NCI-H2171 (cell line): ENCODE data around the gene SLC16A12.
"Not testable (repeated sequence)": the region's sequence is repeated elsewhere in the genome, so short reads cannot be mapped to it uniquely, and the experiment has no call there.

Experiments used
- DNase-seq: peaks from one replicate; lab custom pipeline; 2025; lab: John Stamatoyannopoulos, UW

Gene SLC16A12

DNA sequence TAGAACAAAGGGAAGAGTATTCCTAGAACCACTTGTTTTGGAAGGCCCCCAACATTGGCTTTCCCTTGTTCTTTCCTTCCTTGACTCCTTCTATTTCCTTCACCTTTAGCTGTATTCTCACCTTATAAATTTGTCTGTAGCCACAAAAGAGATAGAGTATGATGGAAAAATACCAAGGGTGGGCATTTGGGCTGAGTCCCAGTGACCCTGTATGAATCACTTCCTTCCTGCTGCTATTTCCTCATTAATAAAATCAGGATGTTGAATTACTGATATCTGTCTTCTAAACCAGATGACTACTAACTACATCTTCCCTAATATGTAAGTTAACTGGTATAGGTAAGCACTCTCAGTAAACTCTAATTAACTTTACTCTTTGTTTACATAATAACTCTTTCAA, 65.9 kb downstream of the SLC16A12 start:
- DNase-seq: no peak

DNA sequence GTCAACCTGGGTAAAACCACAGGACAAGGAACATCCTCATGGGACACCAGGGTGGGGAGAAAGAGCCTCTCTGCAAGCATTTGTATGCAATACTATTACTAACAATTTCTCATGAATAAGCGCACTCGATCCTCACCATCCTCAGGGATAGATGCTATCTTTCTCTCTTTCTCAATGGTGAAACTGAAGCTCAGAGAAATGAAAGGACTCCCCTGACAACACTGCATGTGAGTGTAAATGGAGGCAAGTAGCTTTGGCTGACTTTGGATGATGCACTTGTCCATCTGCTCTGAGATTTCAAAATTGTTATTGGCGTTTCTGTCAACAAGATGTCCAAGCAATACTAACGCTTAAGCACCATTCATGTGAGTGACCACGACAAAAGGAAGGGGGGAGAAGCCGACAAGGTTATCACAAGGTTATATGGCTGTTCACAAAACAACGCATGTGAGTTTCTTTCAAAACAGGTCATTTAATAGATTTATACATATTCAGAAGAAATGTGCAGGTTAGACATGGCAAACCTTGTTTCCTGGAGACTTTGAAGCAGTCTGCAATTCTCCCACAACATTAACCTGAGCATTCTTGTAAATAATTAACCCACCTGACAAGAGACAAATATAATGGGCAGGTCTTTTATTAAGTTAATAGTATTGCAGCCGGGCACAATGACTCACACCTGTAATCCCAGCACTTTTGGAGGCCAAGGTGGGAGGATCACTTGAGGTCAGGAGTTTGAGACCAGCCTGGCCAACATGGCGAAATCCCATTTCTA, 67.0 kb downstream of the SLC16A12 start:
- no peak for DNase-seq

DNA sequence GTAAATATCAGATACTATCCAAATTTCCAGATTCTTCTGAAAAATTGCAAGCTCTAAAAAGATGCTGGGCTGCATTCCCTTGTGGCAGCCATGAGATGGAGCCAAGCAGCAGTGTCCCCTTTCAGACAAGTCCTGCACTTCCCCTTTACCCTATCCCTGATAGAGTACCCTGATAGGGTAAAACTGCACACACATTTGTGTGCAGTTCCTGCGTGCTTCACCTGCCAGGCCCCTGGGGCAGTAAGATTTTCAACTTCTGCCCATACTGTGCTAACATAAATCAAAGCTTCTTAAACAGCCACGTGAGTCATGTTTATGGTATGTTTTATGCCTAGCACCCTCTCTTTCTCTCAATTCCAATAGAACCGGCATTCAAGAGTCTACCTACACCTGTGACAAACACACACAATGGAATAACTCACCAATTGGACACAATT, 68.8 kb downstream of the SLC16A12 start:
- no peak for DNase-seq

DNA sequence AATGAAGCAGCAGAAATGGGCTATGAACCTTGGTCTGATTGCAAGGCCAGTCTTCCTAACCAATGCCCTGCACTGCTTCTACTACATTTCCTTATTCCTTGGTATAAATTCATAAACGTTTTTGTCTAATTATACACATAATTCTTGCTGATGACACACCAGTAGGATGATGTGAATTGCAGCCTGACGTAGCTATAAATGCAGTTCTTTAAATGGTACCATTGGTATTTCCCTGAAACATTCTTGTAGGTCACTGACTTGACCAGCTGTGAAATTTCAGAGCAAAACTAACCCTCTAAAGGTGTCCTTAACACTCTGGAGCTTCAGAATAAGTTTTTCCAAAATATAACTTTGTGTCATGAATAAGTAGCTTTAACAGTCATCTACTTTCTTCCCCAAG, 70.2 kb downstream of the SLC16A12 start:
- no peak for DNase-seq

DNA sequence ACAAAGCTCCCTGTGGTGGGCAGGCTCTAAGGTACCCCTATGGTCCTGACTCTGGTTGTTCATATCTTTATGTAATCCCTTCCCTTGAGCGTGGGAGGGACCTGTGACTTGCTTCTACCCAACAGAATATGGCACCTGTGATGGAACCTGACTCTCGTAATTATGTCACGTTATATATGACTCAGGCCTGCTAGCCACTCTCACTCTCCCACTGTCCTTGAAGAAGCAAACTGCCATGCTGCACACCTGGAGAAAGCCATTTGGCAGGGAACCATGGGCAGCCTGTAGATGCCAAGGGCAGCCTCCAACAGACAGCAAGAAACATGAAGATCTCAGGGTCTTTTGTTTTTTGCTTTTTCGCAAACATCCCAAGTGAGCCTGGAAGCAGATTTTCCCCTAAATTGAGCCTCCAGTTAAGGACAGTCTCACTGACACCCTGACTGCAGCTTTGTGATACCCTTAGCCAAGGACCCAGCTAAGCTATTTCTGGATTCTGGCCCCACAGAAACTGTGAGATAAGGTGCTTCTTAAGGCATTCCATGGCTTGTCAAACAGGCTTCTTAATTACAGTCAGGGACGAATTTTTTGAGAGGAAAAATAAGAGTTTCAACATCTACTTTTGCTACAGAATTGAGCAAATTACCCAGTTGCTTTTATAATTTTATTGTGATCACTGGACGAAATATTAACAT, 71.4 kb downstream of the SLC16A12 start:
- DNase-seq: no peak

DNA sequence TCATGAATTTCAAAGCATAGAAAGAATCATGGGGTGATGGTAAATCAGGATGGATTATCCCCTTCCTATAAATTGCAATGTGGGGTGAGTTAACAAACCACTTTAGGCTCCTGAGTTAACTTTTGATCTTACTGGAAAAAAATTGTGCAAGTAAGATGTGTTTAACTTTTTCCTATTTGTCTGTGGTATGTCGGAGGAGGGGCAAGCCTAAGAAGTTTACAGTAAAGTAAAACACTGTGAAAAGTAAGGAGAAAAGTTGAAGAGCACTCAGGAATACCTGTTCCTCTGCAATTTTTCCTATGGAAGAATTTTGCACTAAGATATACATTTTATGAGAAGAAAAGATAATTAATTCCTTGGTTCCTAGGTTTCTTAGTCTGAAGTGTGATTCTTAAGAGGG, 76.6 kb downstream of the SLC16A12 start:
- DNase-seq: no peak

DNA sequence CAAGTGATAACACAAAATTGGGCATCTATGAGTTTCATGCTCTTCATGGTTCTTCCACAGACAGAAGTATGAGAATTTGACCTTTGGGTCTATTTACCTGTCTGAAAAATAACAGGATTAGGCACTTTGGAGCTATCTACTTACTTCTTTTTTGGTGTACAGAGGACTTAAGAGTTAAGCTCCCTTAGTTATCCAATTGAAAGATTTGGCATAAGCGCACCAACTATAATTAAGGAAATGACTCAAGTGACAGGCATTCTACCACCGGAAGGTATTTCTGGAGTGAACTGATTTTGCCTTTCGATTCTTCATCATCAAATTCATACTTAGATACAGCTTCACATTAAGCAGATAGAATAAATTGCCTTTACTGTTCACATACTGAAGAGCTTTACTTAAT, 77.1 kb downstream of the SLC16A12 start:
- no peak for DNase-seq

DNA sequence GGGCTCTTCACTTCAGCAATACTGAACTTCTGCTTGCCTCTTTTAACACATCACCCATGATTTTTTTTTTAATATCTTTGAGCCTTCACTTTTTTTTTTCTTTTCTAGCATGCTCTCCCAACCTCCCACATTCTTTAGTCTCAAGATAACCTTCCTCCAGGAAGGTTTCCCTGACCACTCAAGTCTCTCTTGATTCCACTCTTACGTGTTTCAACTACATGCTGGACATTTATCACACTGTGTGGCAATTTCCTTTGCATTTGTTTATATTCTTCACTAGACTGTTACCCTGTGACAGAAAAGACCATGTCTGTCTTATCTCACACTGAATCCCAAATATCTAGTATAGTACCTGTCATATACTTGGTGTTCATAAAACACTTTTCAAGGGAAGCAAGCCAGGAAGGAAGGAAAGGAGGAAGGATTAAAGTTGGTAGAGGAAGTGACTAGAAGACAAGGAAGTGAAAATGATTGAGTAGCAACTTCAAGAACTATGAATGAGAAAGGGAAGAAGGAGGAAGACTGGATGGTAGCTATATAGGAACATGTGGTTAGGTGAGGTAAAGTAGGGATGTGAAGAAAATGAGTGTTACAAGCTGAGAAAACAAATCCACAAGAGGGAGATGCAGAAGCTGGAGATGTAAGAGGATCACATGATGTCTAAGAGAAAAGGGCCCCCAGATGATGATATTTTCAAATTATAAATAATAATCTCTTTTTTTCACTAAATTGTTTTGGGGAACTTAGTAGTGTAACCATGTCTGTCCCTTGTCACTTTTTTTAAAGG, 80.6 kb downstream of the SLC16A12 start:
- no peak for DNase-seq

DNA sequence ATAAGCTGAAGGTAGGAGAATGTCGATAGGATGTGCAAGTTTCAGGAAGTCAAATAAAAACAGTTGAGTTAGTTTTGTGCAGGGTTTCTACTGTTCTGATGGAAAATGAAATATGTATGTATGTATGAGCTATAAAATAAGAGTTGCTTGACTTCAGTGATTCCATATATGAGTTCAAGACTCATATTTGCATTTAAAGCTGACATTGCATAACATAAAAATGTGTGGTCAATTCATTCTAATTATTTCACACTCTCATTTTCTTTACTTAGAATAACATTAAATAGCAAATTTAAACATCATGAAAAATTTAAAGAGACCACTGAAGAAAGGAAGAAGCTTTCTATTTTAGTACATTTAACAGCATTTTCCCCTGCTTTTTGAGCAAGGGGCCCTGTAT, 83.2 kb downstream of the SLC16A12 start:
- DNase-seq: no peak

DNA sequence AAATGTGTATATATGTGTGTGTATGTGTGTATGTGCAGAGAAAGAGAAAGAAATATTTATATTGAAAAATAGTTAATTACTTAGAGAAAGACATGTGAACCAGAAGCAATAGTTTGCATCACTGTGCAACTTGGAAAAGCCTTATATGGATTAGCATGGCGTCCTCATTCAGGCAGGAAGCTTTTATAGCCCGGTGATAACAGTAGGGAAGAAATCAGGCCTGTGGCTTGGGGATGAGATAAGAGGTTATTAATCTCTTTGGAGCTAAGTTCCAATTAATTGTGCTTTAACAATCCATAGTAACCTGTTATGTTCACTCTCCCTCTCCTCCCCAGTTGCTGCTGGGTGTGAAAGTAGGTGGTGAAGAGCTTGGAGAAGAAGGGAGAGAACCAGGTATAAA, 84.5 kb downstream of the SLC16A12 start:
- DNase-seq: no peak

DNA sequence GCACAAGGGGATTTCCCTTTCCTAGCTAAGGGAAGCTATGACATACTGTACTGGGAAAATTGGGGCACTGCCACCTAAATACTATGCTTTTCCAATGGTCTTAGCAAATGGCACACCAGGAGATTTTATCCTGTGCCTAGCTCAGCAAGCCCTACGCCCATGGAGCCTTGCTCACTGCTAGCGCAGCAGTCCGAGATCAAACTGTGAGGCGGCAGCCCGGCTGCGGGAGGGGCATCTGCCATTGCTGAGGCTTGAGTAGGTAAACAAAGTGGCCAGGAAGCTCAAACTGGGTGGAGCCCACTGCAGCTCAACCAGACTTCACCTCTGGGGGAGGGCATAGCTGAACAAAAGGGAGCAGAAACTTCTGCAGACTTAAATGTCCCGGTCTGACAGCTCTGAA, 90.6 kb downstream of the SLC16A12 start:
- not testable (repeated sequence) for DNase-seq

DNA sequence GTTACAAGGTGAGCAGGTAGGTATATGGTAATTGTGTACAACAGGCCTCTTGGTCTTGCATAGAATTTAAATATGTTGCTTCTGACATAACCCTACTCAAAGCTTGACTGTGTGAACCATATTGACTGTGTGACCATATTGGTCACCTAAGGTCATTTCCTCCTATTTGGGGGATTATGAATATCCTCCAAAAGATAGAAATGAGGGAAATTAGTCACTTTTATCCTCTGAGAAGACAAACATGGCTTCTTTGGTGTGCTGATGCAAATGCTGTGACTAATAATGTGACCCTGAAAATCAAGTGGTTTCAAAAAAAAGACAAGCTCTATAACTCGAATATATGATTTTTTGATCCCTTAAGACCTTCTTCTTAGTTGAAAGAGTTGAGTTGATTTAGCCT, 93.1 kb downstream of the SLC16A12 start:
- DNase-seq: no peak

DNA sequence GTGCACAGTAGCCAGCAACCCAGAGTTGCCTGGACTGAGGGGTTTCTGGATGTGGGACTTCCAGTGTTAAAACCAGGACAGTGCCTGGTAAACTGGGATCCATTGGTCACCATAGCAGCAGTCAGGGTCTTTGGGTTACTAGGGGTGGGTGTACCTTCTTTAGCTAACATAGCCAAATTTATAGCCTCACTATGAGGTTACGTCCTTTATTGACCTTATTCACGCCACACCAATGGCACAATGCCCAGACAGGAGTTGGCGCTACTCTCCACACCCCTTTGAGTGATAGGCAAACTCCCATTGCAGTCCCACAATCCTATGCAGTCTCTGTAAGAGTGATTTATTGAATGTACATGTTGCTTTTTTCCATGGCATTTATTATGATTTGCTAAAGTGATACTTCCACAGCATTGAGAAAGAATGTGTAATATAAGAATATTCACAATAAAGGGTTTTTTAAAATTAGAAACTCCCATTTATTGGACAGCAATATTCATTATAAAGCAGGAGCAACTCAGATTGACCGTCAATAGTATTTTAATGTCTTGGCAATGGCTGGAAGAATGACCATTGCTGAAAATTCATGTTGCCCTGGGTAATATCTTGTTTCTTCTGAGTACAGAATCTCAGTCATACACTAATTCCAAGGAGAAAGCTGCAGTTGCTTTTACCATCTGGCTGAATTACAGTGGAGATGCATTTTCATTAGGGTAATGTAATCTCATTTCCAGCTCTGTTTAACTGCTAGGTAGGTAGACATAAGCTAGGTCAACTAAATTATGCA, 95.0 kb downstream of the SLC16A12 start:
- no peak for DNase-seq

DNA sequence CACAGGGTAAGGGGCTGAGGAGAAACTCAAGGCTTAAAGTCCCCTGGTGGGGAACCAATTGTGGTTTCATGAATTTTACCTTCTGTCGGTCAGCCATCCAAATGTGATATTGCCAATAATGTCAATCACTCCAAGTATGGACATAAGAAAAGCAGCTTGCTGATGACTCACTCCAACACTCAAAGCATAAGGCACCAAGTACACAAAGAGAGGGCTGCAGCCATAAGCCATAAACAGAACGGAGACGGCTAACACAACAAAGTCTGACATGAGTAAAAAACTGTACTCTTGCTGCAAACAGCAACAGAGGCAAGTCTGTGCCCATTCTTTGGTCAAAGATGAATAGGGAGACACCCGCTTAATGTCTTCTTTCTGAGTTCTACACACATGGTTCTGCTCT, 96.9 kb downstream of the SLC16A12 start:
- DNase-seq: no peak

DNA sequence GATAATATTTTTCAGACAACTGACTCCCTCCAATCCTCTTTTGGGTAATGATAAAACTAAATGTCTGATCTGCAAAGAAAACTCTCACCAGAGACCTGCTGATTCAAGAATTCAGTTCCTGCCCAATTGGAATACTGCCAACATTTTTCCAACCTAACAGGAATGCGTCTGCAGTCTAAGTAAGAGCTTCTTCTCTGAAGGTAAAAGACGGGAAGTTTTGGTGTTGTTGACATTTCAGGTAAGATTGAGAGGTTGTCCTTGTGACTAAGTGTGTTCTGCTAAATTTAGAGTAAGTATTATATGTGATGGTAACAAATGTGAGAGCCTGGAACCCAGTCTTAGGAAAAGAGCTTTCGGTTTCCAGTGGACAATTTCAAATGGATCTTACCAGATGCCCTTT, 103.4 kb downstream of the SLC16A12 start:
- no peak for DNase-seq

DNA sequence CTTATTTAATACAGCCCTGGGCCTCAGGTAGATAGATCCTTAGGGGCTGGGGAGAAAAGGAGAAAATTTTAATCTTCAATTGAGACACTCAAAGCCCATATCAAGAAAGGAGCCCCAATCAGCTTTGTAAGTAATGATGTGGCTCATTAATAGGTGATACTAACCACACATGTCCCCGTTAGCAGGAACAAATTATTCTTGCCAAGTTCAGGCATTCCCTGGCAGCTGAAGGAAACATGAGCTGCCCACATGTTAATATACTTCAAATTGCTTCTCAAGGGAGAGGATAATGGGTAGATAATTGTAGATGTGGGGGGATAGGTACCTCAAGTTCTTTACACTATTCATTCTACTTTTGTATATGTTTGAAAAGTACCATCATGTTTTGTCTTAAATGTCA, 106.5 kb downstream of the SLC16A12 start:
- DNase-seq: no peak

DNA sequence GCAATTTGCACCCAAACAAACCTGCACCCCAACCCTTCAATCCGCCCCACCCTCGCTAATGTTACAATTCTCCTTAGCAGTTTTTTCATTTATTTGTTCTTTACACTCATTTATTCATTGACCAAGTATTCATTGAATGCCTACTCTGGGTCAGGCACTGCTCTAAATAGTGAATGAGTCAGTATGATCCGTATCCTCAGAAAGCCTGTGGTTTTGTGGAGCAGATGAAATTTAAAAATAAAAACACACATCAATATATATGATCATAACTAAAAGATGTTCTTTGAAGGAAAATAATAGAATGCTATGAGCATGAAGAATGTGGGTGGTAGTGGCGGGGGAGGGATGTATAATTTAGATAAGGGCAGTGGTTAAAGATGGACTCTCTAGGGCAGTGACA, 107.8 kb downstream of the SLC16A12 start:
- DNase-seq: no peak

DNA sequence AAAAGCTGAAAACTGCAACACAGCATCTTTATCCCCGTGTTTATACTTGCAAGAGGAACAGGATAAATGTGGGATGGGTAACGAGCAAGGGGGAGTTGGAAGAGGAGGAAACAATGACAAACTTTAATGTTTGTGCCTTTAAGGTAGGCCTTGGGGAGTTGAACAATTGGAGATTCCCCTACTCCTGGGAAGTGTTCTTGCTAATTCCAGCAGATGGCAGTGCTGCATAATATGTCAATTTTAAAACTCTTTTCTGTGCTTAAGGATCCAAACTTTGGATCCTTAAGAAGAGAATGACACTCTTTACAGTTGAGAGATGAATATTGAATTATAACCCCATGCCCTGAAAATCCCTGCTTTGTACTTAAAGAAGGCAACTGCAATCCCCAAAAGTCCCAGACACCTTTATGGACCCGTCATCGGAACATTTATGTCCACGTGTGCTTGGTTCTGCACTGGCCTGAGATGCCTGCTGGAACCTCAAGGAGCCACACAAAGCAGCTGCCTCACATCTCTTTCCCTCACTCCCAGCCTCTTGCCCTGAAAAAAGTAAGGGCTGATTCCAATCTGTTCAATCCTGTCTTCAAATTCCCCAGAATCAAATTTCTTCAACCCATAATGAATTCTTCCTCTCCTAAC, 109.0 kb downstream of the SLC16A12 start:
- no peak for DNase-seq

DNA sequence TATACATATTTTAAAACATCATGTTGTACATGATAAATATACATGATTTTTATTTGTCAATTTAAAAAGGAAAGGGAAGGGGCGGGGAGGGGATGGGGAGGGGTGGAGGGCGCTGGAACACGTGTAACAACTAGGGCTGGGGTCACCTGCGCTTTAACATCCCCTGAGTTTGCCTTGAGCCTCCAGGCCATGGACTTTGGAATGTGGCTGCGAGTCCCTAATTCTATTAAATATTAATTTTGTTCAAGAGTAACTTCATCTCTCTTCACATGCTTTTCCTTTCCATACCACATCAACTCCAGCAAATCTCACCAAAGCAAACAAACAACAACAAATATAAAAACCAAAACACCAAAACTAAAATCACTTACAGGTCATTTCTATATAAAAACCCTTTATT, 110.4 kb downstream of the SLC16A12 start:
- DNase-seq: no peak

DNA sequence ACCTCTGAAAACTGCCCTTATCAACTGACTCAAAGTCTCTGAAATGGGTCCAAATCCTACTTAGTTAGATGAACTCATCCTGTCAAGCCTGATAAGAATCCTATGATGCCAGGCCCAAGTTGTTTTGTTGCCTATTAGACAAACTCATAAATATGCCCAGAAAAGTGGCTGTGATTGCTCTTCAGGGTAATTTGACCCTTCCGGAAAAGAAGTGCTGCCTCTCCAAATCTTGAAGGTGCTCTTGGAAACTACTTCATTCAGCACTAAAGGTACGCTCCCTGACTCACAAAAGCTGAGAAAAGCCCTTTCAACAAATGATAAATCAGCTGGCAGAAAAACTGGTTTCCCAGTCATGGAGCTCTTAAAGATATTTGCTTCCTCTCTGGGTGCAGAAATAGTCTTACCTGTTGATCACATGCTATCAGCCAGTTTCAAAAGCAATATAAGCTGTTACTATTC, 114.3 kb downstream of the SLC16A12 start:
- DNase-seq: no peak

DNA sequence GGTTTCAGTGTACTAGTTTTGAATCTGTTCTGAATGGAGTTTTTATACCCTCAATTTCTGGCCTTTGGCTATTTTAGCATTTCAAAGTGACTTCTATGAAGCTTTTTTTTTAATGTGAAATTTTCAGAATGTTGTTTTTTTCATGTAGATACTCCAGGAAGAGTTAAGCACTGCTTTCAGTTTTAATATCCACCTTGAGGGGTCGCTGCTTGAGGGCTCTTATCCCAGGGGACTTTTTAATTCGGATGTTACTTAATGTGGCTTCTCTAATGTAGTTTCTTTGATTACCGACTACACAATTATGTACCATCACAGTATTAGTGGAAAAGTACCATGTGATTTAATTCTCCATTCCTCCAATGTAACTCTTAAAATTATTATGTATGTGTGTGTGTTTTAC, 115.8 kb downstream of the SLC16A12 start:
- DNase-seq: no peak

DNA sequence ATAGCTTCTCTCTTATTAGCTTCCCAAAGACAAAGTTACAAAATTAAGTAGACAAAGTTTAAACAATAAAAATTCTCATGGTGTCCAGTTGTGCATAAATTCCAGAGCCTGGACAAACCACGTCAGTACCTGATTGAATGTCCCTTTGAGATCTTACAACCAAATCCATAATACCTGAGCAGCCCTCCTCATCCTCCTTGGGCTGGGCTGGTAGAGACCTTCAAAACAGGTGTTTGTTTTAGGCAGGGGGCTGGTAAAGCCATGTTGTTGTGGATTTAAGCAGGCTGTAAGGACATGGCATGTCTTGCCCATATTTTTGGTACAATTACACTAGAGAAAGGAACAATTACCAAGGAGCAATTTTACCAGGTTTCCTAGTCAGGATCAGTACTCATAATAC, 118.9 kb downstream of the SLC16A12 start:
- no peak for DNase-seq
